Right lobe of liver (tissue), 4 donors: ENCODE measurements around the gene RACK1.

Experiments used
- CTCF ChIP-seq, 4 donors: fragments of 200-600 bp in 3 of 4; fragments of 450-650 bp in 1 of 4; IDR thresholded peaks; one replicate each; pipeline versions ENCODE4 v1.5.1 to v1.8.0; 2016 to 2022; ENCODE audit warnings: antibody characterized with exemption in 4 of 4, mild to moderate bottlenecking in 2 of 4
- POLR2A ChIP-seq: fragments of 450-650 bp; IDR thresholded peaks from one replicate; pipeline ENCODE4 v1.6.1; 2017; ENCODE audit warnings: antibody characterized with exemption, mild to moderate bottlenecking
- donor health status: DM: no; HTN: no; CAD: no.
- donor health status: DM: no; HTN: no; CAD: no.
- donor health status: DM: no; HTN: yes; CAD: no.

DNA sequence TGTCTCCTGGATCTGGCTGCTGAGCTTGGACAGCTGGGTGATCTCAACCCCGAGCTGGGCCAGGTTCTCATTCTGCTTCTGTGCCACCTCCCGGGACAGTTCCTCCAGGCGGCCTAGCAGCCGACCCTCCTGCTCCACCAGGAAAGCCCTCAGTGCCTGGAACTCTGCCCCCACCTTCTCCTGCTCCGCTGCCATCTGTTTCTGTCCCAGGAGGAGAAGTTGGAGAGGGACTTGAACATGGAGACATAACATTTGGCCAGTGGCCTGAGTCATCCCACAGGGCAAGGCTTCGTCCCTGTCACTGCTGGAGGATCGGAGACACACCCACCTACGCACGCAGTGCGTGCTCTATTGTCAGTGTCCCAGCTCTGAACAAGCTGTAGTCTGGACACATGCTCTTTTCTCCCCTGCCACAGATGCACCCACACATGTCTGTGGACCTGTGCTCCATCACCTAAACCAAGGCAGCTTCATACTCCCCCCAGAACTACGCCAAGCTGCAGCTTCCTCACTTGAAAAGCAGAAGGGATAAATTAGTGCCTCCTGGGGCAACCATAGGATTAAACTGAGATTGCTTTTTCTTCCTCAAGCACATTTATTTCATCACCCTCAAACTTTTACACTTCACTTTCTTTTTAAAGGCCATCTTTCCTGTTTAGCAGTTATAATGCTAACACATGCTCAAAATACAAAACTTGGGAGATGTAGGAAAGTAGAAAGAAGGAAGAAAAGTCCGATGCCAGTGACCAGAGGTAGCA is 43.6 kb downstream of the RACK1 start:
- TF ChIP-seq POLR2A: no peak
- no peak for TF ChIP-seq CTCF (IDR thresholded peaks at IDR 0.05)
